Stimulated activated CD4-positive, alpha-beta T cell treated with anti-CD3 and anti-CD28 coated beads, Interleukin-4, amount 100 ng/mL, for 24 hours (primary cell): Measurements from ENCODE around the gene ALKBH4.
A peak's percentile ranks its signal among the peaks of the same experiment; 100 is the strongest.
"Not testable (repeated sequence)": the region's sequence is repeated elsewhere in the genome, so short reads cannot be mapped to it uniquely, and the experiment has no call there.

Experiments used
- DNase-seq: peaks from one replicate; pipeline ENCODE4 v3.0.0-alpha.2; 2020

The ALKBH4 gene

GRCh38 chr7:102426268-102427018 is 38.2 kb downstream of the ALKBH4 start:
- DNase-seq = peak; percentile 84

DNA sequence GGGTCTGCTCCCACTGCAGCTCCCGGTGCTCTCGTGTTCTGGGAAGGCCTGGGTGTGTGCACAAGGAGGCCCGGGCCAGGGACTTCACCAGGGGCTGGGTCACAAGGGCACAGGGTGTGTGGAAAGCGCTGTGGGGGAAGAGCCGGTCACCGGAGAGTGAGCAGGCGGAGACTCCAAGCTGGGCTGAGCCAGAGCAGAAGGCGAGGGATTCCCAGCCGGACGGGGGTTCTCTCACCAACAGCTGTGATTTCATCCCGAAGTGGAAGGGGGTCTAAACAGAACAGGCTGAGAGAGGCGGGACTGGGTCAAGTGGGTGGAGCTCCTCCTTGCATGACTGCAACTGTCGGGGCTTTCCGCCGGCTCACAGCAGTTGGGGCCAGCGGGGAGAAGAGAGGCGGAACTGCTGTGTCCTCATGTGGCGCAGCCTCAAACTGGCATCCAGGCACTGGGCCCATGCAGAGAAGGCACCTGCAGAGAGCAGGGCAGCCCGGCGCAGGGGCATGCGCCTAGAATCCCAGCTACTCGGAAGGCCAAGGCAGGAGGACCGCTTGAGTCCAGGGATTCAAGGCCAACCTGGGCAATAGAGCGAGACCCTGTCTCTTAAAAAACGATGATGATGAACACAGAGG is 38.9 kb downstream of the ALKBH4 start:
- DNase-seq = peak; percentile 89

GRCh38 chr7:102424787-102425218 is 39.9 kb downstream of the ALKBH4 start:
- no peak for DNase-seq

DNA sequence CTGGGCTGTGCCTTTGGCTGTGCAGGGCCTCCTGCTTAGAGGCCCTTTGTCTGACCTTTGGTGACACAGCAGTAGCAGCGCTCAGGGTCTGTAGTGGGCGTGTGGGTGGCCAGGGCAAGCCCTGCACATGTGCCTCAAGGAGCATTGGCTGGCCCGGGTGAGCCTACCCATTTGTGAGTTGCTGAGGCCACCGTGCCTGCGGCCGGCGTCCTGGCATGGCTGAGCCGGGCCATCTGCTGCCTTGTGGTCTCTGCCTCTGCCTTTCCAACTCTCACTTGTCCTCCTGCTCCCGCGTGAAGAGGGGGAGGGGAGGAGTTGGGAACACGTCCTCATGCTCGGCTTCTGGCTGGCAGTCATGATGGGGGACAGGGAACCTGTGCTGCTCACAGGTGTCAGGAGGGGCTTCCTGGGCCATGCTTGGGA is 40.5 kb downstream of the ALKBH4 start:
- DNase-seq = no peak

GRCh38 chr7:102421706-102422240 is 42.9 kb downstream of the ALKBH4 start:
- no peak for DNase-seq

DNA sequence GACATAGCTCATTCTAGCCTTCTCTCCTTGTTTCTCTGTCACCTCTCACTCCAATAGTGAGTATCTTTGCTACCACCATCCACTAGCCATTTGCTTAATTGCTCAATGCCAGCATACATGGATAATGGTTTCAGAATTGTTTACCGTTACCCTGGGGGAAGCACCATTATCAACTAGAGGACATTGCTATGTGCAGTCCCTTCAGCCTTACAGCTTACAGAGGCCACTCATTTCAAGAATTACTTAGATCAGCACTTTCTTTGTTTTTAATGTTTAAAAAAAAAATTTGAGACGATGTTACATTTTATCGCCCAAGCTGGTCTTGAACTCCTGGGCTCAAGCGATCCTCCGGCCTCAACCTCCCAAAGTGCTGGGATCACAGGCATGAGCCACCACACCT is 46.1 kb downstream of the ALKBH4 start:
- no peak for DNase-seq

DNA sequence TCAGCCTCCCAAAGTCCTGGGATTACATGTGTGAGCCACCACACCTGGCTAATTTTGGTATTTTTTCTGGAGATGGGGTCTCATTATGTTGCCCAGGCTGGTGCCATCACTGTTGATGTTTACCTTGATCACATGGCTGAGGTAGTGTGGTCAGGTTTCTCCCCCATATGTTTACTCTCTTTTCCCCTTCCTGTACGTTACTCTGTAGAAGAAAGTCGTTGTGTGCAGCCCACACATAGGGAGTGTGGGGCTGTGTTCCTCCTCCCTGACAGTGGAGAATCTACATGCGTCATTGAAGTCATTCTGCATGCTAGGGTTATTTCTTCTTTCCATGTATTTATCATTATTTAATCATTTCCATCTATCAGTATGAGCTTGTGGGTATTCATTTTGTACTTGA is 47.6 kb downstream of the ALKBH4 start:
- DNase-seq = no peak

GRCh38 chr7:102416406-102416805 is 48.3 kb downstream of the ALKBH4 start:
- DNase-seq = no peak

GRCh38 chr7:102415685-102416225 is 48.9 kb downstream of the ALKBH4 start:
- DNase-seq = peak; percentile 63

DNA sequence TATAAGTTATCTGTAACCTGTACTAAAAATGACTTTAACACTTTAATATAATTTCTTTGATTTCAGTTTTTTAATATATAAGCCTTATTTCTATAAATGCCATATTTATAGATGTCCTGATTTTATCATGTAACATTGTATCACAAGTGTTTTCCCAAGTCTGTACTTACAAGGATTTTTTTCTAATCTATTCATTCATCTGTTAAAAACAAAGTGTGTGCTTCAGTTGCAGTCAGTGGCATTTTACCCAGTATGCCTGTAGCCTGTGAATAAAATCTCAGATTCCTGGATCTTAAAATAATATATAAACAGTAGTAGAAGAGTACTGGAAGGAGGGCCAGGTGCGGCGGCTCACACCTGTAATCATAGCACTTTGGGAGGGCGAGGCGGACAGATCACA is 51.1 kb downstream of the ALKBH4 start:
- DNase-seq = no peak

DNA sequence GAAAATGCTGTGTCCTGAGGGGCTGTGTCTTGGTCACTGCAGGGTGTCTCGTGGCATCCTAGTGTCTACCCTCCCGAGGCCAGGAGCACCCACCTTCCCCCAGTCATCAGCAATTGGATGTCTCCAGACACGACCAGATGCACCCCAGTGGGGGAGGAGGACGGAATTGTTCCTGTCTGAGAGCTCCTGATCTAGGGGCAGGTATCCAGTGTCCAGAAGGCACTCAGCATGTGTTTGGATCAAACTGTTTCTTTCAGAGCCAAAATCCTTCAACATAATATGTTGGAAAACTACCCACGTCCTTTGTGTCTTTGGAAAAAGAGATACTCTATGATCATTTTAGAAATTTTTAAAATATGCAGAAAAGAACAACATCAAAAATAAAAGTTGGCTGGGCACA is 51.6 kb downstream of the ALKBH4 start:
- DNase-seq = no peak

DNA sequence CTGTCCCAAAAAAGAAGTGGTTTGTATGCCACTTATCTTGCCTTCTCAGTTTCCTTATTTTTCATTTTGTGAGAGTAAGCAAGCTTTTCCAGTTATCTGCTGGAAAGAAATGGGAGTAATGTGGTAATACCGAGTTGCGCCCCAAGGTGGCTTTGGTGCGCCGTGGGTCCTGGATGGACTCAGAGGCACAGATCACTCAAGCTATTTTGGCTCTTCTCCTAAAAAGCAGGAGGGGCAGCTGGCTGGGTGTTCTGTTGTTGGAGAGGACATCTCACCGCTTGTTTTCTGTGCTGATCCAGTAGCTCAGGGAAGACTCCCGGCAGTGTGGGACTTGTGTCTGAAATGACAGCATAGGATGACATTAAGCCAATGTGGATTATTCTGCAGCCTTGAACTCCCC is 52.1 kb downstream of the ALKBH4 start:
- peak; percentile 43 for DNase-seq

GRCh38 chr7:102410918-102411317 is 53.7 kb downstream of the ALKBH4 start:
- no peak for DNase-seq

- no peak for DNase-seq
These were observed 54.5 kb downstream of the ALKBH4 start for GRCh38 chr7:102410123-102410522.

GRCh38 chr7:102409340-102409739 is 55.3 kb downstream of the ALKBH4 start:
- DNase-seq = no peak

DNA sequence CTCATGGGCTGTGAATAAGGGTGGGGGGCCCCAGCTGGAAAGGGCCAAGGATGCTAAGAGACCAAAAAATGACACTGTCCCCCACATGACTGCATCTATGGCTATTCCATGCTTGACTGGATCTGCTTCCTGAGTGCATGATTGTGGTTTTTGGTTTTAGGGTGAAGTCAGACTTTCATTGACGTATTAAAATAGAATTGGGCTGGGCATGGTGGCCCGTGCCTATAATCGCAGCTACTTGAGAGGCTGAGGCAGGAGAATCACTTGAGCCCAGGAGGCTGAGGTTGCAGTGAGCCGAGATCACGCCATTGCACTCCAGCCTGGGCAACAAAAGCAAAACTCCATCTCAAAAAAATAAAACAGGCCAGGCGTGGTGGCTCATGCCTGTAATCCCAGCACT is 56.1 kb downstream of the ALKBH4 start:
- DNase-seq = not testable (repeated sequence)

DNA sequence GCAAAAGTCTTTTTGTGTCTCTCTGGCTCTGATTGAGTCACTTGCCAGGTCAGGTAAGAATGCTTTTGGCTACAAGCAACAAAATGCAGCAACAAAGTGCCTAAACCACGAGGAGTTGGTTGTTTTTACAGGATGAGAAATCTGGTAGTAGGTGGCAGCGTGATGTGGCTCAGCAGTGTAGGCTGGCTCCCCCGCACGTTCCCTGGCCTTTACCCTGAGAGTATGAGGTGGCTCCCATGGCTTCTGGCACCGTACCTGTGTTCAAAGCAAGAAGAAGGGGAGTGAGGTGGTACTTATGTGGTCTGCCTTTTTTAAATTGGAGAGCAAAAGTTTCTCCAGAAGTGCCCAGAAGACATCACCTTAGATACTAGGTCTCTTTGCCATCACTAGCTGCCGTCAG is 56.8 kb downstream of the ALKBH4 start:
- DNase-seq = no peak
